K562 (cell line): Measurements from ENCODE around the gene SV2C. TPM values are rescaled to one million over a fixed set of nuclear protein-coding genes. Genes with fewer than 3 reads are reported as not detected.

ENCODE experiments used
- C11orf30 ChIP-seq: fragments of 450-650 bp; IDR thresholded peaks from 2 replicates; pipeline ENCODE4 v1.6.1; 2016; ENCODE audit warnings: low read depth, mild to moderate bottlenecking
- E2F3 ChIP-seq: fragments of 250-450 bp; sonication (Bioruptor Pico); IDR thresholded peaks from 2 replicates; pipeline ENCODE4 v1.4.0; 2020; ENCODE audit warnings: mild to moderate bottlenecking
- NFYB ChIP-seq: IDR thresholded peaks from 2 replicates; pipeline ENCODE4 v1.6.1; 2011; ENCODE audit warnings: mild to moderate bottlenecking, moderate library complexity; ENCODE audit not compliant: insufficient read length; ENCODE audit errors: extremely low read depth
- PRPF4 ChIP-seq: fragments of 200-400 bp; formaldehyde crosslinking; IDR thresholded peaks from one replicate; pipeline ENCODE4 v1.6.1; 2017; ENCODE audit warnings: low read length, low read depth, mild to moderate bottlenecking; ENCODE audit not compliant: insufficient read depth, poor library complexity, severe bottlenecking
- SIN3A ChIP-seq, 2 experiments: fragments of 150-350 bp in 1 of 2; IDR thresholded peaks; 2 replicates each; pipeline ENCODE4 v1.6.1; 2011 to 2016; ENCODE audit warnings: borderline replicate concordance in 2 of 2, low read depth in 2 of 2, low read length in 2 of 2, mild to moderate bottlenecking in 2 of 2, moderate library complexity in 2 of 2; ENCODE audit not compliant: control insufficient read depth in 1 of 2
- ZNF316 ChIP-seq: fragments of 450-650 bp; IDR thresholded peaks from 2 replicates; pipeline ENCODE4 v1.6.1; 2016
- polyA plus RNA-seq, 8 experiments: library from polyadenylated mRNA; depleted of rRNA in 4 of 8; stranded (reverse) in 5 of 8; unstranded in 3 of 8; fragments of >200 nt; fragmentation: Nextera tagmentation in 2 of 8; fragmentation: Illumina TruSeq in 1 of 8; extraction: Ambion mirVana in 2 of 8; extraction: Trizol in 1 of 8; gene quantifications; 2 replicates each; pipeline versions ENCODE4 v1.2.1 to v1.2.3, GENCODE V29; 2011 to 2014; ENCODE audit warnings: inconsistent platforms in 1 of 8, missing spikeins in 1 of 8
- total RNA-seq, 7 experiments: library from RNA; depleted of rRNA in 6 of 7; stranded (reverse); fragments of >200 nt in 6 of 7; fragmentation: Illumina TruSeq in 2 of 7; extraction: Trizol in 2 of 7; gene quantifications; 2 replicates each; pipeline versions ENCODE4 v1.2.1 to v1.2.3, GENCODE V29; 2011 to 2021; ENCODE audit warnings: low replicate concordance in 1 of 7
- TF ChIP-seq, protein P1 (sequence below): sonication (generic); formaldehyde crosslinking; IDR thresholded peaks from 2 replicates; pipeline ENCODE4 v1.5.0; 2020; ENCODE audit warnings: missing genetic modification reagents
- TF ChIP-seq, protein P2 (sequence below): fragments of 450-650 bp; formaldehyde crosslinking; IDR thresholded peaks from 2 replicates; pipeline ENCODE4 v1.4.0; 2020; ENCODE audit warnings: mild to moderate bottlenecking, mixed read lengths
- TF ChIP-seq, protein P3 (sequence below): fragments of 450-650 bp; conservative IDR thresholded peaks from 2 replicates; pipeline ENCODE4 v1.6.1; 2016; ENCODE audit warnings: missing genetic modification characterization, low read depth, mild to moderate bottlenecking, missing compliant biosample characterization, moderate library complexity

Gene SV2C
- total and polyA plus RNA-seq, 9 of the 15 experiments (the other 6 are each of a cell fraction or from before 2014, with no cell fraction given) = 0.05 TPM; not detected in 8

DNA sequence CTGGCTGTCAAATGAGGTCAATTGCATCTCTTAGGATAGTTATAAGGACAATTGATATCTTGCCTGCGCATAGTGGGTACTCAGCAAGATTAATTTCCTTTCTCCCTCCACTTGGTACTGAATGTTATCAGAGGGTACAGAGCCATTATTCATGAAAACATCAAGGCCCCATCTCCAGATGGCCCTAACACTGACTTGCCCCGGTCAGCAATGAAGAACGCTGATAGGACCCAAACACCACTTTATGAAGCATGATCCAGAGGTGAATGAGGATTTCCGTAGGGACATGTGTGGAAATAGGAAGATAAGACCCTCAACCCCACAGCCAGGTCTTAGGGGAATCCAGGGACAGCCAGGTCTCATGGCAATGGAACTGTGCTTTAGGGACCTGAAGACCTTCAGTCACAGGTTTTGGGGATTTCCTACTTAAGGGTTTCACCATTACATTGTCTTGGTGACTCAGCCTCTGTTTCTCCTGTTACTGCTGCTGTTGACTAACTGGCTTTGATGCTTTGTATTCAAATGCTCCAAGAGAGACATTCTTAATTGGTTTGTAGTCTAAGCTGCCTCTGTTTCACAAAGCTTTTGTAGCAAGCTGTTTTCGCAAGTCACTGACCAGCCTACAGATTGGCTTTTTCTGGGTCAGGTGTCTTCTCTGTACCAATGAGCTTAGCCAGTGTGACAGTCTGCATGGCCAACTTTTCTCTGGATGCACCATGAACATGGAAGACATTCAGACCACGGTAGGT is 284.6 kb downstream of the SV2C start (continued):
- TF ChIP-seq E2F3 (no peak), C11orf30 (peak; percentile 64), SIN3A (IDR thresholded peaks at IDR 0.05; ENCODE audit: borderline replicate concordance in 2 of 2, control insufficient read depth in 1 of 2, low read depth in 2 of 2, low read length in 2 of 2) (no peak), NFYB (peak; percentile 80), ZNF316 (peak; percentile 67), PRPF4 (no peak)
- TF ChIP-seq, protein P1, sequence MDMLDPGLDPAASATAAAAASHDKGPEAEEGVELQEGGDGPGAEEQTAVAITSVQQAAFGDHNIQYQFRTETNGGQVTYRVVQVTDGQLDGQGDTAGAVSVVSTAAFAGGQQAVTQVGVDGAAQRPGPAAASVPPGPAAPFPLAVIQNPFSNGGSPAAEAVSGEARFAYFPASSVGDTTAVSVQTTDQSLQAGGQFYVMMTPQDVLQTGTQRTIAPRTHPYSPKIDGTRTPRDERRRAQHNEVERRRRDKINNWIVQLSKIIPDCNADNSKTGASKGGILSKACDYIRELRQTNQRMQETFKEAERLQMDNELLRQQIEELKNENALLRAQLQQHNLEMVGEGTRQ (CRISPR knock-in tag) = peak; percentile 77
- TF ChIP-seq, protein P2, sequence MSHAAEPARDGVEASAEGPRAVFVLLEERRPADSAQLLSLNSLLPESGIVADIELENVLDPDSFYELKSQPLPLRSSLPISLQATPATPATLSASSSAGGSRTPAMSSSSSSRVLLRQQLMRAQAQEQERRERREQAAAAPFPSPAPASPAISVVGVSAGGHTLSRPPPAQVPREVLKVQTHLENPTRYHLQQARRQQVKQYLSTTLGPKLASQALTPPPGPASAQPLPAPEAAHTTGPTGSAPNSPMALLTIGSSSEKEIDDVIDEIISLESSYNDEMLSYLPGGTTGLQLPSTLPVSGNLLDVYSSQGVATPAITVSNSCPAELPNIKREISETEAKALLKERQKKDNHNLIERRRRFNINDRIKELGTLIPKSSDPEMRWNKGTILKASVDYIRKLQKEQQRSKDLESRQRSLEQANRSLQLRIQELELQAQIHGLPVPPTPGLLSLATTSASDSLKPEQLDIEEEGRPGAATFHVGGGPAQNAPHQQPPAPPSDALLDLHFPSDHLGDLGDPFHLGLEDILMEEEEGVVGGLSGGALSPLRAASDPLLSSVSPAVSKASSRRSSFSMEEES (CRISPR knock-in tag) = no peak
- TF ChIP-seq, protein P3, sequence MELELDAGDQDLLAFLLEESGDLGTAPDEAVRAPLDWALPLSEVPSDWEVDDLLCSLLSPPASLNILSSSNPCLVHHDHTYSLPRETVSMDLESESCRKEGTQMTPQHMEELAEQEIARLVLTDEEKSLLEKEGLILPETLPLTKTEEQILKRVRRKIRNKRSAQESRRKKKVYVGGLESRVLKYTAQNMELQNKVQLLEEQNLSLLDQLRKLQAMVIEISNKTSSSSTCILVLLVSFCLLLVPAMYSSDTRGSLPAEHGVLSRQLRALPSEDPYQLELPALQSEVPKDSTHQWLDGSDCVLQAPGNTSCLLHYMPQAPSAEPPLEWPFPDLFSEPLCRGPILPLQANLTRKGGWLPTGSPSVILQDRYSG = no peak
